Right ventricle myocardium inferior (tissue), 1 donor: ENCODE results near the gene GABRE. TPM values are rescaled to one million over a fixed set of nuclear protein-coding genes. Genes with fewer than 3 reads are reported as not detected.

Experiments used
- ATAC-seq: fragments of 200-7000 bp; cut with Tn5 transposase; one replicate; pipeline ENCODE4 v1.9.1; 2020; ENCODE audit warnings: mild to moderate bottlenecking, moderate library complexity
- DNase-seq: peaks from one replicate; pipeline ENCODE4 v3.0.0; 2021; ENCODE audit errors: missing footprints
- intact Hi-C: fragments of 100-400 bp; cut with DNase I; formaldehyde crosslinking; loops from one replicate; pipeline ENCODE4 v1.11.0; 2022
- microRNA-seq: library from miRNA; unstranded; fragments of <30 nt; microRNA quantifications from one replicate; pipeline ENCODE4 v1.2.0, GENCODE V29; 2020
- total RNA-seq: library from RNA; stranded (reverse); fragmentation: NEBNext Ultra II Directional; extraction: Animal tissue kit (Norgen Biotek cat#: 25700); gene quantifications from one replicate; pipeline ENCODE4 v1.2.1, GENCODE V29; 2021
- donor health status: DM: no; HTN: yes; CAD: no; lungs with severe emphysema.

The GABRE gene
- total RNA-seq, 1 donor from 2014 or later = 30.3 TPM

DNA sequence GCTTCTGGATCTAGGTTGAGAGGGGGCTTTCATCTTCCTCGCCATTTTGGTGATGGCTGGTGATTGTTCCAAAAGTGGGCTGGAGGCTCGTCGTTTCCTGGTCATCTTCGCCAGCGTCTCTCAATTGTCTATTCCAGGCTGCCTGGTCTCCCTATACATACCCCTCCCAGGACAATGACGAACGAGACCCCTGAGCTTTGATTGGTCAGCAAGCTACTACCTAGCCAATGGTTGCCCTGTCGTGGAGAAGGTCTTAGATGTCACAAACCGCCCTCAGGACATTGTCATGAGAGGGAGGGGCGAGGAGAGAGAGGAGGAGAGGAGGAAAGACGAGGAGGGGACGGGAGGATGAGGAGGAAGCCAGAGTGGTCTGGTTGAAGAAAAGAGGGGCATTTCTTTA lies 69.5 kb downstream of the GABRE start:
- DNase-seq (no peak), ATAC-seq (no peak)
- intact Hi-C loops = no loop called here

Small RNA genes lying within 50 kb of the gene (microRNA-seq; reads per million reads assigned to microRNA genes)
- gene MIR224 (382 reads per million, percentile 71 among the genes with 10 or more reads in this experiment), gene MIR452 (980 reads per million, percentile 83 among the genes with 10 or more reads in this experiment)

Other genes with a start within 250 kb of the GABRE start
- not detected for gene CNGA2, start 239.9 kb downstream of the GABRE start, total RNA-seq
- gene MAGEA4, start 61.8 kb downstream of the GABRE start, total RNA-seq = not detected
- gene MAGEA10, start 163.9 kb upstream of the GABRE start, total RNA-seq = not detected